SH-SY5Y (cell line): ENCODE data around the gene BCOR.

Source experiments
- GATA2 ChIP-seq: IDR thresholded peaks from 2 replicates; pipeline ENCODE4 v1.6.1; 2011; ENCODE audit warnings: mild to moderate bottlenecking, low read depth, low read length
- GATA3 ChIP-seq: IDR thresholded peaks from 2 replicates; pipeline ENCODE4 v1.6.1; 2011; ENCODE audit warnings: low read depth, mild to moderate bottlenecking, low read length, moderate library complexity

BCOR gene

GRCh38 chrX:40010550-40011321 lies 87.0 kb downstream of the BCOR start:
- no peak for TF ChIP-seq GATA3
- no peak for TF ChIP-seq GATA2

GRCh38 chrX:40009890-40010289 lies 87.9 kb downstream of the BCOR start:
- TF ChIP-seq GATA2, result no peak
- no peak for TF ChIP-seq GATA3

GRCh38 chrX:40009462-40009851 lies 88.3 kb downstream of the BCOR start:
- TF ChIP-seq GATA3 (no peak), GATA2 (no peak)

GRCh38 chrX:40008791-40009461 lies 88.8 kb downstream of the BCOR start:
- TF ChIP-seq GATA3 (no peak), GATA2 (no peak)

GRCh38 chrX:40007756-40008705 lies 89.7 kb downstream of the BCOR start:
- TF ChIP-seq GATA2 (no peak), GATA3 (no peak)

- TF ChIP-seq GATA2, result no peak
- no peak for TF ChIP-seq GATA3
Observed at GRCh38 chrX:40007131-40007755, 90.5 kb downstream of the BCOR start.

GRCh38 chrX:40006106-40007017 lies 91.4 kb downstream of the BCOR start:
- TF ChIP-seq GATA3 (no peak), GATA2 (no peak)

GRCh38 chrX:40005292-40006011 lies 92.3 kb downstream of the BCOR start:
- no peak for TF ChIP-seq GATA2
- TF ChIP-seq GATA3, result no peak

- TF ChIP-seq GATA3, result no peak
- TF ChIP-seq GATA2, result no peak
Observed at GRCh38 chrX:40004921-40005291, 92.9 kb downstream of the BCOR start.

- TF ChIP-seq GATA2 (no peak), GATA3 (no peak)
Observed at GRCh38 chrX:40004246-40004535, 93.6 kb downstream of the BCOR start.

- TF ChIP-seq GATA3 (no peak), GATA2 (no peak)
Observed at GRCh38 chrX:40003428-40004245, 94.1 kb downstream of the BCOR start.

- no peak for TF ChIP-seq GATA3
- TF ChIP-seq GATA2, result no peak
Observed at GRCh38 chrX:40003071-40003427, 94.7 kb downstream of the BCOR start.
